K562 (cell line): ENCODE data around the gene NLRP6. TPM values are rescaled to one million over a fixed set of nuclear protein-coding genes. Genes with fewer than 3 reads are reported as not detected.

Experiments
- ATF6 ChIP-seq: sonication (generic); formaldehyde crosslinking; IDR thresholded peaks from 2 replicates; pipeline ENCODE4 v1.4.0; 2020; ENCODE audit warnings: mild to moderate bottlenecking, missing genetic modification reagents
- CUX1 ChIP-seq: fragments of 200-800 bp; sonication (Bioruptor generic); IDR thresholded peaks from 2 replicates; pipeline ENCODE4 v1.6.1; 2016; ENCODE audit warnings: missing genetic modification characterization, missing compliant biosample characterization
- PRMT5 ChIP-seq: sonication (generic); formaldehyde crosslinking; IDR thresholded peaks from 2 replicates; pipeline ENCODE4 v1.5.0; 2020; ENCODE audit warnings: missing genetic modification reagents
- TAL1 ChIP-seq: fragments of 450-650 bp; IDR thresholded peaks from 2 replicates; pipeline ENCODE4 v1.6.1; 2016; ENCODE audit warnings: mild to moderate bottlenecking
- TFE3 ChIP-seq: fragments of 450-650 bp; formaldehyde crosslinking; IDR thresholded peaks from 2 replicates; pipeline ENCODE4 v1.4.0; 2020; ENCODE audit warnings: mild to moderate bottlenecking, mixed read lengths
- polyA plus RNA-seq, 8 experiments: library from polyadenylated mRNA; depleted of rRNA in 4 of 8; stranded (reverse) in 5 of 8; unstranded in 3 of 8; fragments of >200 nt; fragmentation: Nextera tagmentation in 2 of 8; fragmentation: Illumina TruSeq in 1 of 8; extraction: Ambion mirVana in 2 of 8; extraction: Trizol in 1 of 8; gene quantifications; 2 replicates each; pipeline versions ENCODE4 v1.2.1 to v1.2.3, GENCODE V29; 2011 to 2014; ENCODE audit warnings: inconsistent platforms in 1 of 8, missing spikeins in 1 of 8
- total RNA-seq, 7 experiments: library from RNA; depleted of rRNA in 6 of 7; stranded (reverse); fragments of >200 nt in 6 of 7; fragmentation: Illumina TruSeq in 2 of 7; extraction: Trizol in 2 of 7; gene quantifications; 2 replicates each; pipeline versions ENCODE4 v1.2.1 to v1.2.3, GENCODE V29; 2011 to 2021; ENCODE audit warnings: low replicate concordance in 1 of 7
- TF ChIP-seq, protein P1 (sequence below): sonication (generic); formaldehyde crosslinking; IDR thresholded peaks from 2 replicates; pipeline ENCODE4 v1.8.0; 2022; ENCODE audit warnings: mild to moderate bottlenecking, missing genetic modification reagents

Gene NLRP6
- total and polyA plus RNA-seq, 9 of the 15 experiments (the other 6 are each of a cell fraction or from before 2014, with no cell fraction given), result 0.03 to 0.18 (median 0.15) TPM; not detected in 5

DNA sequence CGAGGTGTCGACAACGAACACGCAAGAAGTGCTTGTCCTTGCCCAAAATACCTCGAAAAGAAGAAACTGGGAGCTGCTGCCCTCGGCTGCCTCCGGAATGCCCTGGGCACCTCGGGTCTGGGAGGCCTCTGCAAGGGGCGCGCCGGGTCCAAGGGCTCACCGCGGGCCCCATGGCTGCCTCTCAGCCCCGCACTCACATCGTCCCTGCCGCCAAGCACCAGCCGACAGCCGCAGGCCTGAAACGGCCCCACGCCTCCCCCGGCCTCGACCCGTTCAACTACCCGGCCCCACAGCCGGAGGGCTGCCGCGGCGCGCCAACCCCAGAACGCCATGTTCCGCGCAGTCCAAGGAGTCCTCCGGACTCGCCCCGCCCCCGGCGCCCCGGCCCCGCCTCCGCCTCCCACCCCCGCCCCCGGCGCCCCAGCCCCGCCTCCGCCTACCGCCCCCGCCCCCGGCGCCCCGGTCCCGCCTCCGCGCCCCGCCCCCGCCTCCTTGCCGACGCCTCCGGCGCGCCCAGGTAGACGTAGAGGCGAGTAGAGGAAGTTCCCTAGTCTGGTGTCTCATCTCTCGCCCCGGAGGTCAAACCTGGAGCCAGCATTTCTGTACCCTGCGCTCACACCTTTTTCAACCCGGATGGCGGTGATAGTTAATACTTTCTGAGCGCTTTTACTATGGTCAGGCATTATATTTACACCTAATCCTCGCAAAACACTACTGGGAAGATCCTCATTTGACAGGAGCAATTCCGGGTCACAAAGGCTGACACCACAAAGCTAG lies 42.0 kb upstream of the NLRP6 start, which contains the start of gene SIRT3 (continued):
- TF ChIP-seq, protein P1, sequence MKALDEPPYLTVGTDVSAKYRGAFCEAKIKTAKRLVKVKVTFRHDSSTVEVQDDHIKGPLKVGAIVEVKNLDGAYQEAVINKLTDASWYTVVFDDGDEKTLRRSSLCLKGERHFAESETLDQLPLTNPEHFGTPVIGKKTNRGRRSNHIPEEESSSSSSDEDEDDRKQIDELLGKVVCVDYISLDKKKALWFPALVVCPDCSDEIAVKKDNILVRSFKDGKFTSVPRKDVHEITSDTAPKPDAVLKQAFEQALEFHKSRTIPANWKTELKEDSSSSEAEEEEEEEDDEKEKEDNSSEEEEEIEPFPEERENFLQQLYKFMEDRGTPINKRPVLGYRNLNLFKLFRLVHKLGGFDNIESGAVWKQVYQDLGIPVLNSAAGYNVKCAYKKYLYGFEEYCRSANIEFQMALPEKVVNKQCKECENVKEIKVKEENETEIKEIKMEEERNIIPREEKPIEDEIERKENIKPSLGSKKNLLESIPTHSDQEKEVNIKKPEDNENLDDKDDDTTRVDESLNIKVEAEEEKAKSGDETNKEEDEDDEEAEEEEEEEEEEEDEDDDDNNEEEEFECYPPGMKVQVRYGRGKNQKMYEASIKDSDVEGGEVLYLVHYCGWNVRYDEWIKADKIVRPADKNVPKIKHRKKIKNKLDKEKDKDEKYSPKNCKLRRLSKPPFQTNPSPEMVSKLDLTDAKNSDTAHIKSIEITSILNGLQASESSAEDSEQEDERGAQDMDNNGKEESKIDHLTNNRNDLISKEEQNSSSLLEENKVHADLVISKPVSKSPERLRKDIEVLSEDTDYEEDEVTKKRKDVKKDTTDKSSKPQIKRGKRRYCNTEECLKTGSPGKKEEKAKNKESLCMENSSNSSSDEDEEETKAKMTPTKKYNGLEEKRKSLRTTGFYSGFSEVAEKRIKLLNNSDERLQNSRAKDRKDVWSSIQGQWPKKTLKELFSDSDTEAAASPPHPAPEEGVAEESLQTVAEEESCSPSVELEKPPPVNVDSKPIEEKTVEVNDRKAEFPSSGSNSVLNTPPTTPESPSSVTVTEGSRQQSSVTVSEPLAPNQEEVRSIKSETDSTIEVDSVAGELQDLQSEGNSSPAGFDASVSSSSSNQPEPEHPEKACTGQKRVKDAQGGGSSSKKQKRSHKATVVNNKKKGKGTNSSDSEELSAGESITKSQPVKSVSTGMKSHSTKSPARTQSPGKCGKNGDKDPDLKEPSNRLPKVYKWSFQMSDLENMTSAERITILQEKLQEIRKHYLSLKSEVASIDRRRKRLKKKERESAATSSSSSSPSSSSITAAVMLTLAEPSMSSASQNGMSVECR, result no peak
- TF ChIP-seq TFE3, result no peak
- no peak for TF ChIP-seq ATF6 (CRISPR knock-in tag)
- TF ChIP-seq TAL1, result no peak
- no peak for TF ChIP-seq PRMT5
- TF ChIP-seq CUX1 (CRISPR knock-in tag), result no peak
